Testis (tissue), 2 donors: ENCODE measurements around the gene NABP1.

Experiments
- CTCF ChIP-seq, 3 experiments: fragments of 450-650 bp in 2 of 3; fragments of 200-600 bp in 1 of 3; sonication (generic) in 1 of 3; IDR thresholded peaks; one replicate each; pipeline ENCODE4 v1.5.1; 2016 to 2019; ENCODE audit warnings: antibody characterized with exemption in 3 of 3, mild to moderate bottlenecking in 2 of 3, moderate library complexity in 1 of 3
- POLR2A ChIP-seq: fragments of 450-650 bp; IDR thresholded peaks from one replicate; pipeline ENCODE4 v1.6.1; 2017; ENCODE audit warnings: antibody characterized with exemption, mild to moderate bottlenecking, moderate library complexity

GRCh38 chr2:191666732-191667131 is 11.2 kb upstream of the NABP1 start:
- TF ChIP-seq POLR2A = no peak
- TF ChIP-seq CTCF (IDR thresholded peaks at IDR 0.05) = no peak
